Activated naive CD8-positive, alpha-beta T cell treated with anti-CD3 and anti-CD28 coated beads, Interleukin-2, amount 50 U/mL, for 24 hours (primary cell): ENCODE measurements around the gene CAMSAP1.

Experiments
- ATAC-seq: fragments of 150-1000 bp; cut with Tn5 transposase; one replicate; pipeline ENCODE4 v1.10.0; 2021
- DNase-seq: peaks from one replicate; pipeline ENCODE4 v3.0.0; 2021
- H3K27ac Mint-ChIP-seq: one replicate; pipeline ENCODE4 v1.8.0; 2021; ENCODE audit warnings: mild to moderate bottlenecking, mixed read lengths
- H3K27me3 Mint-ChIP-seq: one replicate; pipeline ENCODE4 v1.8.0; 2021; ENCODE audit warnings: mixed read lengths
- H3K36me3 Mint-ChIP-seq: one replicate; pipeline ENCODE4 v1.8.0; 2021; ENCODE audit warnings: low read depth, mixed read lengths
- H3K4me1 Mint-ChIP-seq: one replicate; pipeline ENCODE4 v1.8.0; 2021; ENCODE audit warnings: mixed read lengths
- H3K4me3 Mint-ChIP-seq: one replicate; pipeline ENCODE4 v1.8.0; 2021; ENCODE audit warnings: mild to moderate bottlenecking, moderate library complexity, mixed read lengths
- H3K9me3 Mint-ChIP-seq: one replicate; pipeline ENCODE4 v1.8.0; 2021; ENCODE audit warnings: mixed read lengths

Gene CAMSAP1

GRCh38 chr9:135887021-135887507 lies 20.3 kb downstream of the CAMSAP1 start:
- Mint-ChIP-seq H3K27ac (peak overlapping the region; percentile 77), H3K4me3 (peak overlapping the region; percentile 71), H3K4me1 (peaks cover 58% of the 10 kb centered on the region), H3K27me3 (no peaks in the 10 kb centered on the region), H3K9me3 (no peaks in the 10 kb centered on the region), H3K36me3 (no peaks in the 10 kb centered on the region)
- DNase-seq (no peak), ATAC-seq (no peak)

GRCh38 chr9:135886147-135886981 lies 21.0 kb downstream of the CAMSAP1 start:
- Mint-ChIP-seq H3K27ac (no peak overlapping the region), H3K4me3 (no peak overlapping the region), H3K36me3 (no peaks in the 10 kb centered on the region), H3K9me3 (no peaks in the 10 kb centered on the region), H3K27me3 (no peaks in the 10 kb centered on the region), H3K4me1 (peaks cover 54% of the 10 kb centered on the region)
- no peak for ATAC-seq
- DNase-seq, result no peak

- H3K36me3 Mint-ChIP-seq, result no peaks in the 10 kb centered on the region
- no peaks in the 10 kb centered on the region for H3K9me3 Mint-ChIP-seq
- H3K4me1 Mint-ChIP-seq, result peaks cover 53% of the 10 kb centered on the region
- no peak overlapping the region for H3K27ac Mint-ChIP-seq
- H3K27me3 Mint-ChIP-seq, result no peaks in the 10 kb centered on the region
- ATAC-seq (no peak), DNase-seq (no peak)
- H3K4me3 Mint-ChIP-seq, result no peak overlapping the region
Observed at GRCh38 chr9:135885100-135885853, 22.1 kb downstream of the CAMSAP1 start.

GRCh38 chr9:135884328-135885035 lies 22.9 kb downstream of the CAMSAP1 start:
- no peak overlapping the region for H3K4me3 Mint-ChIP-seq
- ATAC-seq (no peak), DNase-seq (no peak)
- peaks cover 52% of the 10 kb centered on the region for H3K4me1 Mint-ChIP-seq
- H3K27ac Mint-ChIP-seq, result no peak overlapping the region
- no peaks in the 10 kb centered on the region for H3K9me3 Mint-ChIP-seq
- H3K36me3 Mint-ChIP-seq, result no peaks in the 10 kb centered on the region
- H3K27me3 Mint-ChIP-seq, result no peaks in the 10 kb centered on the region

GRCh38 chr9:135883410-135884089 lies 23.8 kb downstream of the CAMSAP1 start:
- H3K36me3 Mint-ChIP-seq, result no peaks in the 10 kb centered on the region
- ATAC-seq, result no peak
- H3K9me3 Mint-ChIP-seq, result no peaks in the 10 kb centered on the region
- H3K27ac Mint-ChIP-seq, result no peak overlapping the region
- H3K27me3 Mint-ChIP-seq, result no peaks in the 10 kb centered on the region
- H3K4me3 Mint-ChIP-seq, result no peak overlapping the region
- no peak for DNase-seq
- peaks cover 46% of the 10 kb centered on the region for H3K4me1 Mint-ChIP-seq

GRCh38 chr9:135882011-135882410 lies 25.3 kb downstream of the CAMSAP1 start:
- ATAC-seq, result no peak
- Mint-ChIP-seq H3K27ac (no peak overlapping the region), H3K4me3 (no peak overlapping the region), H3K4me1 (peaks cover 37% of the 10 kb centered on the region), H3K27me3 (no peaks in the 10 kb centered on the region), H3K36me3 (peaks cover 2% of the 10 kb centered on the region), H3K9me3 (no peaks in the 10 kb centered on the region)
- DNase-seq, result no peak

- H3K4me1 Mint-ChIP-seq, result peaks cover 24% of the 10 kb centered on the region
- H3K36me3 Mint-ChIP-seq, result peaks cover 10% of the 10 kb centered on the region
- no peak for ATAC-seq
- no peak overlapping the region for H3K4me3 Mint-ChIP-seq
- no peaks in the 10 kb centered on the region for H3K27me3 Mint-ChIP-seq
- no peak overlapping the region for H3K27ac Mint-ChIP-seq
- DNase-seq, result no peak
- H3K9me3 Mint-ChIP-seq, result no peaks in the 10 kb centered on the region
Observed at GRCh38 chr9:135880438-135880837, 26.9 kb downstream of the CAMSAP1 start.

- H3K27ac Mint-ChIP-seq, result no peak overlapping the region
- H3K4me3 Mint-ChIP-seq, result no peak overlapping the region
- no peak for DNase-seq
- ATAC-seq, result no peak
- no peaks in the 10 kb centered on the region for H3K27me3 Mint-ChIP-seq
- peaks cover 10% of the 10 kb centered on the region for H3K36me3 Mint-ChIP-seq
- peaks cover 21% of the 10 kb centered on the region for H3K4me1 Mint-ChIP-seq
- H3K9me3 Mint-ChIP-seq, result no peaks in the 10 kb centered on the region
Observed at GRCh38 chr9:135879619-135880018, 27.7 kb downstream of the CAMSAP1 start.

GRCh38 chr9:135879237-135879601 lies 28.1 kb downstream of the CAMSAP1 start:
- H3K4me1 Mint-ChIP-seq, result peaks cover 18% of the 10 kb centered on the region
- H3K27ac Mint-ChIP-seq, result no peak overlapping the region
- DNase-seq (no peak), ATAC-seq (no peak)
- peaks cover 10% of the 10 kb centered on the region for H3K36me3 Mint-ChIP-seq
- no peaks in the 10 kb centered on the region for H3K9me3 Mint-ChIP-seq
- no peak overlapping the region for H3K4me3 Mint-ChIP-seq
- no peaks in the 10 kb centered on the region for H3K27me3 Mint-ChIP-seq

GRCh38 chr9:135878528-135879236 lies 28.7 kb downstream of the CAMSAP1 start:
- no peak for DNase-seq
- peaks cover 16% of the 10 kb centered on the region for H3K4me1 Mint-ChIP-seq
- H3K27ac Mint-ChIP-seq, result no peak overlapping the region
- no peak overlapping the region for H3K4me3 Mint-ChIP-seq
- no peaks in the 10 kb centered on the region for H3K27me3 Mint-ChIP-seq
- H3K9me3 Mint-ChIP-seq, result no peaks in the 10 kb centered on the region
- H3K36me3 Mint-ChIP-seq, result peaks cover 10% of the 10 kb centered on the region
- no peak for ATAC-seq

GRCh38 chr9:135877791-135878527 lies 29.4 kb downstream of the CAMSAP1 start:
- no peak for ATAC-seq
- Mint-ChIP-seq H3K9me3 (no peaks in the 10 kb centered on the region), H3K27ac (no peak overlapping the region), H3K4me1 (peaks cover 17% of the 10 kb centered on the region), H3K4me3 (no peak overlapping the region), H3K27me3 (no peaks in the 10 kb centered on the region), H3K36me3 (peaks cover 10% of the 10 kb centered on the region)
- DNase-seq, result no peak

- DNase-seq (no peak), ATAC-seq (no peak)
- H3K27me3 Mint-ChIP-seq, result no peaks in the 10 kb centered on the region
- H3K36me3 Mint-ChIP-seq, result peaks cover 10% of the 10 kb centered on the region
- no peak overlapping the region for H3K4me3 Mint-ChIP-seq
- no peaks in the 10 kb centered on the region for H3K9me3 Mint-ChIP-seq
- no peak overlapping the region for H3K27ac Mint-ChIP-seq
- H3K4me1 Mint-ChIP-seq, result peaks cover 26% of the 10 kb centered on the region
Observed at GRCh38 chr9:135876936-135877335, 30.4 kb downstream of the CAMSAP1 start.

GRCh38 chr9:135874859-135875258 lies 32.5 kb downstream of the CAMSAP1 start:
- Mint-ChIP-seq H3K9me3 (no peaks in the 10 kb centered on the region), H3K4me1 (peaks cover 26% of the 10 kb centered on the region), H3K4me3 (no peak overlapping the region), H3K27me3 (no peaks in the 10 kb centered on the region), H3K27ac (no peak overlapping the region), H3K36me3 (peaks cover 16% of the 10 kb centered on the region)
- no peak for DNase-seq
- no peak for ATAC-seq
